WI38 (cell line): ENCODE data around the gene MPRIP.

Experiments
- H3K4me3 ChIP-seq: 2 replicates; pipeline ENCODE4 v1.5.1; 2011; ENCODE audit warnings: low read depth, mild to moderate bottlenecking, control low read depth, low read length
- TF ChIP-seq, protein P1 (sequence below): IDR thresholded peaks from 2 replicates; pipeline ENCODE4 v1.5.1; 2012; ENCODE audit warnings: low read depth, mild to moderate bottlenecking, control low read depth, low read length

MPRIP gene

GRCh38 chr17:17206124-17206912 is 164.1 kb downstream of the MPRIP start, which contains the start of gene PLD6:
TSS of gene PLD6 (minus strand) at chr17:17206333. CDS start at chr17:17206286, 47 bp downstream.
- peak within 1 kb of the TSS; percentile 59 for H3K4me3 ChIP-seq
- TF ChIP-seq, protein P1, sequence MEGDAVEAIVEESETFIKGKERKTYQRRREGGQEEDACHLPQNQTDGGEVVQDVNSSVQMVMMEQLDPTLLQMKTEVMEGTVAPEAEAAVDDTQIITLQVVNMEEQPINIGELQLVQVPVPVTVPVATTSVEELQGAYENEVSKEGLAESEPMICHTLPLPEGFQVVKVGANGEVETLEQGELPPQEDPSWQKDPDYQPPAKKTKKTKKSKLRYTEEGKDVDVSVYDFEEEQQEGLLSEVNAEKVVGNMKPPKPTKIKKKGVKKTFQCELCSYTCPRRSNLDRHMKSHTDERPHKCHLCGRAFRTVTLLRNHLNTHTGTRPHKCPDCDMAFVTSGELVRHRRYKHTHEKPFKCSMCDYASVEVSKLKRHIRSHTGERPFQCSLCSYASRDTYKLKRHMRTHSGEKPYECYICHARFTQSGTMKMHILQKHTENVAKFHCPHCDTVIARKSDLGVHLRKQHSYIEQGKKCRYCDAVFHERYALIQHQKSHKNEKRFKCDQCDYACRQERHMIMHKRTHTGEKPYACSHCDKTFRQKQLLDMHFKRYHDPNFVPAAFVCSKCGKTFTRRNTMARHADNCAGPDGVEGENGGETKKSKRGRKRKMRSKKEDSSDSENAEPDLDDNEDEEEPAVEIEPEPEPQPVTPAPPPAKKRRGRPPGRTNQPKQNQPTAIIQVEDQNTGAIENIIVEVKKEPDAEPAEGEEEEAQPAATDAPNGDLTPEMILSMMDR = no peak

- TF ChIP-seq, protein P1 = no peak
- no peak overlapping the region for H3K4me3 ChIP-seq
Observed at GRCh38 chr17:17206913-17207335, 164.7 kb downstream of the MPRIP start.

GRCh38 chr17:17207998-17208397 is 165.7 kb downstream of the MPRIP start:
- H3K4me3 ChIP-seq = no peak overlapping the region
- TF ChIP-seq, protein P1 = no peak

DNA sequence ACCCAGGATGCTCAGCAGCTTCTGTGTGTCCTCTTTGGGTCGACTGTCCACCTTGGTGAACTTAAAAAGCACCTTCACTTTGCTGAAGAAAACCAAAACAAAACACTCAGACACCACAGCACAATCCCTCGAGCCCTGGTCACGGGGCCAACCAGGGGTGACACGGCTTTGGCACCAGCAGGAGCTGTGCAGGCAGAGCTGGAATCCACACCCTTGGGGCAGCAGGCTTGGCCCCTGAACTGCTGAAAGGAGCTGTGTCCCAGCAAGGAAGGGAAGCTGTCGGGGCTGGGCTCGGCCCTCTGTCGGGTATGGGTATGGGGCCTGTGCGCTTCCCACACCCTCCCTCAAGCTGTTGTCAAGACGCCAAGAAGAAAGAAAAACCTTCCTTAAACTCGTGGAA is 171.5 kb downstream of the MPRIP start:
- no peak overlapping the region for H3K4me3 ChIP-seq
- TF ChIP-seq, protein P1 = no peak

DNA sequence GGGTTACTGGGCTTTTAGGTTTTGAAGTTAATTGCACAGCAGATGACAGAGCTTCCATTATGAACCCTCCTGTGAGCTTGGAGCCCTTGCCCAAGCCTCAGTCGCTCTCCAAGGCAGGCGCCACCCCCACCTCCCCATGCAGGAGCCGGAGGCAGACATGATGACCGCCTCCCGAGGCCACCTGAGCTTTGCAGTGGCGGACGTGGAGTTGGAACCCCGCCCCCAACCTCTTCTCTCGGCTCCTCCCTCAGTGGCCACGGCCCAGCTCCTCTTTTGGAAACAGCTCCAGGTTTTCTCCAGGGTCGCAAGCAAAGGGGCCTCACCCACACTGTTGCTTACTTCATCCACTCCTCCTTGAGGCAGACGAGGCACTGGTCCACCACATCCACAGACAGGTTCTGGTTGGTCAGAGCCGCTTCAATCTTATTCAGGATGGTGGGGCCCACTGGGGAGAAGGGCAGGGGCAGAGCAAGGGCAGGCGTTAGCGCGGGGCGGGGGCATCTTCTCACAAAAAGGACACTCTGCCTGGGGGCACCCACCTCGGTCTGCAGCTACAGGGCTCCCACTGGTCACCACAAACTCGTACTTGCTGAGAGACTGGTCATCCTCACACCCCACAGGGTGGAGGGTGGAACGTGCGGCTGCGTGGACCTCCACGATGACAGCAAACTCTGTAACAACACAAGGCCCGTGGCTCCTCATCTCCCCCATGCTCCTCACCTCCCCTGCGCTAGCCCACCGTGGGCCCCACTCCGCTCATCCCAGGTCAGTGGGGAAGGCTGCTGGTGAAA is 172.6 kb downstream of the MPRIP start:
- H3K4me3 ChIP-seq = no peak overlapping the region
- TF ChIP-seq, protein P1 = no peak

GRCh38 chr17:17215575-17215974 is 173.3 kb downstream of the MPRIP start:
- TF ChIP-seq, protein P1 = no peak
- H3K4me3 ChIP-seq = no peak overlapping the region

DNA sequence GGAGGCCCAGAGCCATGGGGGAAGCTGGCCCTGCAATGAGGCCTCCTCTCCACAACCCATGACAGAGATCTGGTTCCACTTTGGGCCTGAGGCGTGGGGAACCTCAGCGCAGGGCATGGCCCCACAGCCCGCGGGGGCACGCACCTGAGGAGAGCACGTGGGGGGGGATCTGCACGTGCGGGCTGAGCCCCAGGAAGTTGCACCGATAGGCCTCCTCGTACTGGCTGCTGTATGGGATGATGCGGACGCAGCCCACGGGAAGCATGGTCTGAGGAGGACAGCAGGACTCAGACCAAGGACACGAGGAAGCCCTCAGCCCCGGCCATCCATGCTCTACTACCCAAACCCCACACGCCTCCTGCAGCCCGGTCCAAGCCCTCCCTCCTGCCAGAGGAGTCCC is 174.0 kb downstream of the MPRIP start:
- H3K4me3 ChIP-seq = no peak overlapping the region
- TF ChIP-seq, protein P1 = no peak
